Panc1 (cell line): Measurements from ENCODE around the gene DRG1.

Source experiments
- CTCF ChIP-seq: fragments of 450-650 bp; IDR thresholded peaks from 2 replicates; pipeline ENCODE4 v1.5.1; 2017; ENCODE audit warnings: mild to moderate bottlenecking
- SIN3A ChIP-seq: IDR thresholded peaks from 2 replicates; pipeline ENCODE4 v1.6.1; 2012; ENCODE audit warnings: low read depth, mild to moderate bottlenecking, low read length, moderate library complexity, borderline replicate concordance; ENCODE audit not compliant: insufficient read depth

DNA sequence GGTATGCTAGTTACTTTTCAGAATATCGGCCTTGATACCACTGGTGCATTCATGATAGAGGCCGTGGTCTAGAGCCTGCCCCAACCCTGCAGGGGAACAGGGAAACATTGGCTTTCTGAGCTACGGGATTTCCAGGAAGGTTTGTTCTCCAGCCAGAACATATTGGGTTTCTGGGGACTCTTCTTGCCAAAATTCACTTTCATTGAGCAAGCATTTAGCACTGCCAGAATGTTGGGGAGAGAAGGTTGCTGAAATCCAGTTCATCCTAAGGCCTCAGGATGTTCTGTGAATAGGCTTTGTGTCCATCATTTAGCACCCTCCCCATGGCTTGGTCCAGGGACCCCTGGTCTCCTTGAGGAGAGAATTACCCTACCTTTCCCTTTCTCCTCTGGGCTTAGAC lies 36.7 kb downstream of the DRG1 start:
- TF ChIP-seq CTCF (no peak), SIN3A (no peak)
